DMS114 treated with DMSO at 0.1 percent for 48 hours (cell line): Measurements from ENCODE around the gene MYO9A.
"Not testable (repeated sequence)": the region's sequence is repeated elsewhere in the genome, so short reads cannot be mapped to it uniquely, and the experiment has no call there.

Experiments used
- DNase-seq: peaks from one replicate; lab custom pipeline; 2025; ENCODE audit not compliant: unreplicated experiment; lab: John Stamatoyannopoulos, UW

Gene MYO9A

DNA sequence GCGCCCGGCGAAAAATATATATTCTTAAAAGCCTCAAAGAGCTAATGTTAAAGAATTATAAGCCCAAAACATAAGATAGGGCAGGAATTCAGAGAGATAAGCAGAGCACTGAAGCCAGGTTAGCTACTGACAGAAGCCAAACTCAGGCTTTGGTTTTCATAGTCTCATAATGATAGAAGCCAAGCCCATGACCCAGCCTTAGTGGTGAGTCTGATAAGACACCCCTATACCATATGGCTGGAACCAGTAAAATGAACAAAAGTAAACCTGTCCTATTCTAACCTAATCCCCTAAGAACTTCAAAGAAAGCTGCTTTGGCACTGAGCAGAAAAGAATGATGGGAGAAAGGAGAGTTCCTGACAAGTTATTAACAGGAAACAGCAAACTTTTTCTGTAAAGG is 25.9 kb downstream of the MYO9A start:
- no peak for DNase-seq

DNA sequence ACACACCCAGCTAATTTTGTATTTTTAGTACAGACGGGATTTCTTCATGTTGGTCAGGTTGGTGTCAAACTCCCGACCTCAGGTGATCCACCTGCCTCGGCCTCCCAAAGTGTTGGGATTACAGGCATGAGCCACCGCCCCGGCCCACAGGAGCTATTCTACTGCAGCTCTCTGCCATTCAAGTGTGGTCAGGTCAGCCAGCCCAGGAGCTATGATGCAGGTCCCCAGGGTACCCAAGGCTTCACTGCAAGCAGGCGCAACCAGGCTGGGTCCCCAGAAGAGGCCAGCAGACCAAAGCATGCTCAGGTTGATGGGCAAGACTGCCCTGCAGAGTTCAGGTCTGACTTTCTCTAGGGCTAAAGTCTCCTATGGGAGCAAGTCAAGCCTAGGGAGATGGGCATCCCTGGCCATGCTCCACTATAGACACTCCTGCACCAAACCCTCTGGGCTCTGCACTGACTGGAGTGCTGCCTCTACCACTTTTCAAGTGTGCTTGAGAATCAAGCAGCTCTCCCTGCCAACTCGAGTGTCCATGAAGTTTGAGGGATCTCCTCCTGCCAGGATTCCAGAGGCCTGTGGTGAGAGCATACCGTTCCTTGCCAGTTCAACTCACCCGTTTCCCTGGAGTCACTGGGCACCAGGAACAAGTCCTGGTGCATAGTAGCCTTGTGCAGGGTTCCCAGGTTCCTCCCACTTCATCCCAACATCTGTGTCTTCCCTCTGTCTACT is 30.9 kb downstream of the MYO9A start:
- DNase-seq: no peak

- no peak for DNase-seq
These were observed 31.8 kb downstream of the MYO9A start for GRCh38 chr15:72086010-72086697.

GRCh38 chr15:72082176-72082575 is 35.8 kb downstream of the MYO9A start:
- no peak for DNase-seq

- DNase-seq: no peak
These were observed 39.1 kb downstream of the MYO9A start for GRCh38 chr15:72078887-72079286.

DNA sequence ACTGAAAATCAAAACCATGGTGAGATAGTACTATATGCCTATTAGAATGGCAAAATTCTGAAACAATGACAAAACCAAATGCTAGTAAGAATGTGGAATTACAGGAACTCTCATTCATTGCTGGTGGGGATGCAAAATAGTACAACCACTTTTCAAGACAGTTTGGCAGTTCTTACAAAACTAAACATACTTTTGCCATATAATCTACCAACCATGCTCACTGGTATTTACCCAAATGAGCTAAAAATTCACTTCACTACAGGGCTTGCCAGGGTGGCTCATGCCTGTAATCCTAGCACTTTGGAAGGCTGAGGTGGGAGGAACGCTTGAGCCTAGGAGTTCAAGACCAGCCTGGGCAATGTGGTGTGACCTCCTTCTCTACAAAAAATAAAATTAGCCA is 40.0 kb downstream of the MYO9A start:
- no peak for DNase-seq

GRCh38 chr15:72074335-72075060 is 43.5 kb downstream of the MYO9A start:
- DNase-seq: no peak

GRCh38 chr15:72071448-72071825 is 46.5 kb downstream of the MYO9A start:
- DNase-seq: not testable (repeated sequence)

DNA sequence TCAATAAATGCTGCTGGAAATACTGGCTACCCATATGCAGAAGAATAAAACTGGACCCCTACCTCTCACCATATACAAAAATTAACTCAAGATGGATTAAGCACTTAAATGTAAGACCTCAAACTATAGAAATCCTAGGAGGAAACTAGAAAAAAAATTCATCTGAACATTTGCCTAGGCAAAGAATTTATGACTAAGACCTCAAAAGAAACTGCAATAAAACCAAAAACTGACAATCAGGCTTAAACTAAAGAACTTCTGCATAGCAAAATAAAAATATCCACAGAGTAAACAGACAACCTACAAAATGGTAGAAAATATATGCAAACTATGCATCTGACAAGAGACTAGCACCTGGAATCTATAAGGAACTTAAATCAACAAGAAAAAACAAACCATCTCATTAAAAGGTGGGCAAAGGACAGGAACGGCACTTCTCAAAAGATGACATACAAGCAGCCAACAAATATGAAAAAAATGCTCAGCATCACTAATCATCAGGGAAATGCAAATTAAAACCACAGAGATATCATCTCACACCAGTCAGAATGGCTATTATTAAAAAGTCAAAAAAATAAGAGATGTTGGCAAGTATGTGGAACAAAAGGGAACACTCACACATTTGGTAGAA is 47.0 kb downstream of the MYO9A start:
- no peak for DNase-seq

DNA sequence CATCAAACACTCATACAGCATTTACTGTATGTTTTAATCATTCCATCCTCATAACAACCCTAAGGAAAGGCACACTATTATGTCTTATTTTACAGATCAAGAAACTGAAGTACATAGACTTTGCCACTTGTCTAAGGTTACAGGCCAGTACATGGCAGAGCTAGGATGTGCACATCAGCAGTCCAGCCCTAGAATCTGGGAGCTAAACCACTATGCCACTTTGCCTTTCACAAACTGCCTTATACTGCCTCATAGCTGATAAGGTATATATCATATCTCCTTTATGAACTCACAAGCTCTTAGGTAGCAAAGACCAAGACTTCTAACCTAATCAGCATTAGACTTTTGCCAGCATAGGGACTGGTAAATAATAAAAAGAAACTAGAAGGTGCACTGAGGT is 49.1 kb downstream of the MYO9A start:
- no peak for DNase-seq

DNA sequence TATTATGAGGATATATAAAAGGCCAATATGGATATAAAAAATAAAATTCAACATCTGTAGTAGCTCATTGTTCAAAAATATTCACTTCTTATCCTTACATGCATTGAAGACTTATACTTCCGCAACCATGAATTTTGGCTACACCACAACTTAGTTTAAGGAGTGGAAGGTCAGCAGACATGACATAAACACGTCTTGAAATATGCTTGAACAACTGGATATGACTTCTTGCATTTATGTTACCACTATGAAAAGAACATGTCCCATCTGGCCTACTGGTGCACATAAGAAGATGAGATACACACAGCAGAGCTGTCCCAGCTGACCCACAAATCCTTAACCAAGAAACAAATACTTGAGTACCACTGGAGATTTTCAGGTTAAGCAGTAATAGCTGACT is 52.1 kb downstream of the MYO9A start:
- no peak for DNase-seq

DNA sequence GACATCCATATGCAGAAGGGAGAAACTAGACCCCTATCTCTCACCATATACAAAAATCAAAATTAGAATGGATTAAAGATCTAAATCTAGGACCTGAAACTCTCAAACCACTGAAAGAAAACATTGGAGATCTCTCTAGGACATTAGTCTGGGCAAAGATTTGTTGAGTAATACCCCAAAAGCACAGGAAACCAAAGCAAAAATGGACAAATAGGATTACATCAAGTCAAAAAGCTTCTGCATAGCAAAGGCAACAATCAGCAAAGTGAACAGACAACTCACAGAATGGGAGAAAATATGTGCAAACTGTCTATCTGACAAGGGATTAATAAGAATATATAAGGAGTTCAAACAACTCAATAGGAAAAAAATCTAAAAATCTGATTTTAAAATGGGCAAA is 54.8 kb downstream of the MYO9A start:
- DNase-seq: no peak

GRCh38 chr15:72062319-72062718 is 55.6 kb downstream of the MYO9A start:
- DNase-seq: no peak

DNA sequence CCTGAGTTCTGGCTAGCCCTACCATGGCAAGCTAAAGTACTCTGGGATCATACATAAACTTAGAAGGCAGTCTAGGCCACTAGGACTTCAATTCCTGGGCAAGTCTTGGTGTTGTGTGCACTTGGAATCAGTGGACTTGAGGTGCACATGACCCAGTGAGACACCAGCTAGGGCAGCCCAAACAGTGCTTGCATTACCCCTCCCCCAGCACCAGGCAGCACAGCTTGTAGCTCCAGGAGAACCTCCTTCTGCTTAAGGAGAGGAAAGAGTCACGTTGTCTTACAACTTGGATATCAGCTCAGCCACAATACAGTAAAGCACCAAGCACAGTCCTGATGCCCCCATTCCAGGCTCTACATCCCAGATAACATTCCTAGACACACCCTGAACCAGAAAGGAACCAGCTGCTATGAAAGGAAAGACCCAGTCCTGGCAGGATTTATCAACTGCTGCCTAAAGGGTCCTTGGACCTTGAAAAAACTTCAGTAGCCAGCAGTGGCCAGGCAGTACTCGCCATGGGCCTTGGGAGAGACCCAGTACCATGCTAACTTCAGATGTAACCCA is 57.2 kb downstream of the MYO9A start:
- no peak for DNase-seq

GRCh38 chr15:72058585-72058984 is 59.4 kb downstream of the MYO9A start:
- DNase-seq: no peak

- no peak for DNase-seq
These were observed 60.3 kb downstream of the MYO9A start for GRCh38 chr15:72057548-72058091.

- not testable (repeated sequence) for DNase-seq
These were observed 61.7 kb downstream of the MYO9A start for GRCh38 chr15:72056217-72056616.

- DNase-seq: not testable (repeated sequence)
These were observed 64.7 kb downstream of the MYO9A start for GRCh38 chr15:72053297-72053696.

GRCh38 chr15:72050700-72051099 is 67.2 kb downstream of the MYO9A start:
- no peak for DNase-seq

- no peak for DNase-seq
These were observed 70.9 kb downstream of the MYO9A start for GRCh38 chr15:72047020-72047419.

GRCh38 chr15:72044956-72045355 is 73.0 kb downstream of the MYO9A start:
- DNase-seq: no peak
